A673 (cell line): ENCODE measurements around the gene INTS15. TPM values are rescaled to one million over a fixed set of nuclear protein-coding genes. Genes with fewer than 3 reads are reported as not detected.

ENCODE experiments used
- BruUV-seq: library from RNA; stranded (reverse); fragments of 400-500 nt; replicated peaks from 2 replicates; lab custom pipeline; 2021; lab: Mats Ljungman, UMichigan
- CTCF ChIA-PET: fragments of 300-600 bp; sonication (Branson Sonifier 250); formaldehyde crosslinking; loops from one replicate; lab custom pipeline; 2022; ENCODE audit warnings: antibody characterized with exemption; lab: Charles Lee
- POLR2A ChIA-PET: fragments of 300-600 bp; sonication (Branson Sonifier 250); formaldehyde crosslinking; loops from one replicate; lab custom pipeline; 2022; ENCODE audit warnings: antibody characterized with exemption; ENCODE audit not compliant: low non-redundant PET; lab: Charles Lee
- DNase-seq: peaks from one replicate; pipeline ENCODE4 v3.0.0-alpha.2; 2015; ENCODE audit warnings: low spot score
- H3K27ac ChIP-seq: fragments of 200-600 bp; sonication (generic); 2 replicates; pipeline ENCODE4 v1.5.1; 2016; ENCODE audit warnings: mixed run types, low read depth, mild to moderate bottlenecking, mixed read lengths, antibody characterized with exemption, low read length; ENCODE audit not compliant: poor library complexity, severe bottlenecking
- H3K27me3 ChIP-seq: fragments of 200-600 bp; sonication (generic); replicated peaks from 2 replicates; pipeline ENCODE4 v1.6.1; 2017; ENCODE audit warnings: mixed run types, low read depth, mild to moderate bottlenecking, mixed read lengths, antibody characterized with exemption, low read length; ENCODE audit not compliant: insufficient read depth, poor library complexity
- H3K36me3 ChIP-seq: fragments of 200-600 bp; sonication (generic); 2 replicates; pipeline ENCODE4 v1.6.1; 2016; ENCODE audit warnings: mixed run types, mild to moderate bottlenecking, mixed read lengths, antibody characterized with exemption, low read length; ENCODE audit not compliant: insufficient read depth, poor library complexity, severe bottlenecking
- H3K4me1 ChIP-seq: fragments of 200-600 bp; sonication (generic); 2 replicates; pipeline ENCODE4 v1.6.1; 2017; ENCODE audit warnings: mixed run types, mild to moderate bottlenecking, mixed read lengths, antibody characterized with exemption, low read length; ENCODE audit not compliant: insufficient read depth, poor library complexity, severe bottlenecking
- H3K4me3 ChIP-seq: fragments of 200-600 bp; sonication (generic); 2 replicates; pipeline ENCODE4 v1.5.1; 2016; ENCODE audit warnings: low read depth, mixed run types, mild to moderate bottlenecking, mixed read lengths, low read length; ENCODE audit not compliant: poor library complexity, severe bottlenecking
- H3K9me3 ChIP-seq: fragments of 200-600 bp; sonication (generic); 2 replicates; pipeline ENCODE4 v1.6.1; 2016; ENCODE audit warnings: mixed run types, low read depth, mild to moderate bottlenecking, mixed read lengths, antibody characterized with exemption, low read length; ENCODE audit not compliant: poor library complexity, severe bottlenecking
- CTCF ChIP-seq: fragments of 300-800, 200-600 bp; sonication (generic); conservative IDR thresholded peaks from 2 replicates; pipeline ENCODE4 v1.5.1; 2017; ENCODE audit warnings: low read depth, mild to moderate bottlenecking, antibody characterized with exemption, low read length, moderate library complexity, mixed read lengths
- EZH2 ChIP-seq: fragments of 200-600 bp; sonication (generic); IDR thresholded peaks from 2 replicates; pipeline ENCODE4 v1.6.1; 2017; ENCODE audit warnings: borderline replicate concordance, low read depth, mild to moderate bottlenecking, mixed read lengths, antibody characterized with exemption, low read length; ENCODE audit not compliant: poor library complexity, severe bottlenecking
- intact Hi-C: fragments of 100-400 bp; cut with micrococcal nuclease; formaldehyde crosslinking; loops from one replicate; pipeline ENCODE4 v1.10.0; 2022; ENCODE audit not compliant: unreplicated experiment
- total RNA-seq: library from RNA; stranded (reverse); gene quantifications from 2 replicates; pipeline ENCODE4 v1.2.3, GENCODE V29; 2021

Gene INTS15
- total RNA-seq, 1 experiment from 2014 or later = 39.7 TPM

DNA sequence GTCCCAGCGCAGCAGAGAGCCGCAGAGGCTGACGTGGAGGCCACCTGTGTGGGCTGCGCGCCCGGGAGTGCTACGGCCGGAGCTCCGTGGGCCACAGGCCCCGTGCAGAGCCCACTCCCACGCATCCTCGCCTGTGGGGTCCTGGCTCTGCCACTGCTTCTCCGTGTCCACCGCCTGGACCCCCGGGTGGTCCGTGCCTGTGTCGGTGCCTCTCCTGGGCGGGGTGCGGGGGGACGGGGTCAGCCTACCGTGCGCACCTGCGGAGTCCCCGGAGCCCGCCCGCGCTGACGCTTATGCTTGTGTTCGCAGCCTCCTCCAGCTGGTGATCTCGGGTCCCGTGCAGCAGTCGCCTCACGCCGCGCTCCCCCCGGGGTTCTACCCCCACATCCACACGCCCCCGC is 17.8 kb downstream of the INTS15 start:
- peaks cover 9% of the 10 kb centered on the region for H3K36me3 ChIP-seq
- ChIA-PET CTCF (no interaction called here), POLR2A (no interaction called here)
- no TSS peak for BruUV-seq
- intact Hi-C loops = no loop called here
- H3K27me3 ChIP-seq = no peaks in the 10 kb centered on the region
- DNase-seq = no peak
- no peaks in the 10 kb centered on the region for H3K4me1 ChIP-seq
- TF ChIP-seq EZH2 (no peak), CTCF (no peak)
- H3K27ac ChIP-seq = no peak overlapping the region
- H3K4me3 ChIP-seq = no peak overlapping the region
- H3K9me3 ChIP-seq = no peaks in the 10 kb centered on the region

DNA sequence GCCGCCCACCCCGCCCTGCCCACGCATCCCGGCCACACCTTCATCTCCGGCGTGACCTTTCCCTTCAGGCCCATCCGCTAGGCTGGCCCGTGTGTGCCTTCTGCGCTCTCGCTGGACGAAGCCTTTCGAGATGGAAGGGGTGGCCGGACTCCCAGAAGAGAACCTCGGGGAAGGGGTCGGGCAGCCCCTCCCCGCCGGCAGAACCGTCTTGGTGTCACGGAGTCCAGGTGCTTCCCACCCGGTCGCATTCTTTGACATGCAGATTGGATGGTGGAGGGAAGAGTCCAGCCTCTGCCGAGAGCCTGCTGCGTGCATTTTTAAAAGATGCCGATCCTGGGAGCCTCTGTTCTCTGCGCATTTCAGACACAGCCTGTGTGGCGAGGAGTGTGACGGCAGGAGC is 18.3 kb downstream of the INTS15 start:
- TF ChIP-seq CTCF = no peak
- no peak for TF ChIP-seq EZH2
- H3K4me1 ChIP-seq = no peaks in the 10 kb centered on the region
- DNase-seq = no peak
- no peak overlapping the region for H3K27ac ChIP-seq
- peaks cover 4% of the 10 kb centered on the region for H3K36me3 ChIP-seq
- H3K27me3 ChIP-seq = no peaks in the 10 kb centered on the region
- intact Hi-C loops = no loop called here
- BruUV-seq = no TSS peak
- H3K9me3 ChIP-seq = no peaks in the 10 kb centered on the region
- ChIA-PET CTCF (no interaction called here), POLR2A (no interaction called here)
- no peak overlapping the region for H3K4me3 ChIP-seq

- ChIA-PET CTCF (no interaction called here), POLR2A (interaction anchor here (0.6 kb wide), 1 partner anchor 249 kb away, joined by 3 read pairs; no protein-coding TSS in a partner anchor)
- H3K36me3 ChIP-seq = peaks cover 4% of the 10 kb centered on the region
- H3K27me3 ChIP-seq = no peaks in the 10 kb centered on the region
- no peak overlapping the region for H3K27ac ChIP-seq
- no peaks in the 10 kb centered on the region for H3K9me3 ChIP-seq
- no peak for DNase-seq
- H3K4me1 ChIP-seq = no peaks in the 10 kb centered on the region
- intact Hi-C loops = no loop called here
- no TSS peak for BruUV-seq
- TF ChIP-seq CTCF (no peak), EZH2 (no peak)
- H3K4me3 ChIP-seq = no peak overlapping the region
Measured at GRCh38 chr7:6608794-6609193, 19.0 kb downstream of the INTS15 start.
